Measurements from ENCODE around the gene ETS2. TPM values are rescaled to one million over a fixed set of nuclear protein-coding genes. Genes with fewer than 3 reads are reported as not detected.

ETS2 gene
- total RNA-seq, 1 donor from 2014 or later: 15.4 TPM

DNA sequence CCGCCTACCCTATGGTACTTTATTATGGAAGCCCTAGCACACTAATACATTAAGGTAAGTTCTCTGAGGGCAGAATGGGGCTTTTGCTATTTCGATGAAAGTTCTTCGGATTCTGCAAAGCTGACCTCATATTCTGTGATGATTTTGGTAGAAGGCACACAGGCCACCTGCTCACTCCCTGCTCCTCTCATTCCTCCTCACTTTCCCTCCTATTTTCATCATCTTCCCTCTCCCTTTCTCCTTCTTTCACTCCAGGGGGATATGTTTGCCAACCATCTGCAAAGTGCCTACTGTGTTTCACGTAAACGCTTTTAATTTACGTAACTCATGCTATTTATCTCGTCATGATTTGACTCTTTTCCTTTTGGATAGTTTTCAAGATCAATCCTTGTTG, 45.0 kb upstream of the ETS2 start:
- Mint-ChIP-seq H3K4me3 (no peak overlapping the region), H3K9me3 (no peaks in the 10 kb centered on the region), H3K27ac (ENCODE audit: unreplicated experiment) (no peak overlapping the region)

DNA sequence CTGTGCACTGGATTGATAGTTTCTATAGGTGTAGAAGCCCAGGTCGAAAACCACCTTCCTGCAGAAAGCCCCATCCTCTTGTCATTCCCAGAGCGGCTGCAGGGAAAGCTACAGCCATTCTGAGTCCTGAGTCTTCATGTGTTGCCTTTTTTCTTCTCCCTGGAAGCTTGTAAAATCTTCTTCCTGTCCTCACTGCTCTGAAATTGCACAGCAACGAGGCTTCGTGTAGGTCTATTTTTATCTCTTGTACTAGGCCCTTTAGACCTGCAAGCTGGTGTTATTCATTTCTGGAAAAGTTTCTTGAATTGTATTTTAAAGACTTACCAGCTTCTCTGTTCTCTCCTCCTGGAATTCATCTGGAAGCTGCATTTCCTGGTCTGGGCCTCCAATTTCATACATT, 44.2 kb upstream of the ETS2 start:
- Mint-ChIP-seq H3K36me3 (ENCODE audit: low read depth) (no peaks in the 10 kb centered on the region), H3K9me3 (peaks cover 2% of the 10 kb centered on the region), H3K27me3 (ENCODE audit: low read depth) (no peaks in the 10 kb centered on the region), H3K4me3 (no peak overlapping the region), H3K27ac (ENCODE audit: unreplicated experiment) (no peak overlapping the region), H3K4me1 (no peaks in the 10 kb centered on the region)
- TF ChIP-seq, protein P1, sequence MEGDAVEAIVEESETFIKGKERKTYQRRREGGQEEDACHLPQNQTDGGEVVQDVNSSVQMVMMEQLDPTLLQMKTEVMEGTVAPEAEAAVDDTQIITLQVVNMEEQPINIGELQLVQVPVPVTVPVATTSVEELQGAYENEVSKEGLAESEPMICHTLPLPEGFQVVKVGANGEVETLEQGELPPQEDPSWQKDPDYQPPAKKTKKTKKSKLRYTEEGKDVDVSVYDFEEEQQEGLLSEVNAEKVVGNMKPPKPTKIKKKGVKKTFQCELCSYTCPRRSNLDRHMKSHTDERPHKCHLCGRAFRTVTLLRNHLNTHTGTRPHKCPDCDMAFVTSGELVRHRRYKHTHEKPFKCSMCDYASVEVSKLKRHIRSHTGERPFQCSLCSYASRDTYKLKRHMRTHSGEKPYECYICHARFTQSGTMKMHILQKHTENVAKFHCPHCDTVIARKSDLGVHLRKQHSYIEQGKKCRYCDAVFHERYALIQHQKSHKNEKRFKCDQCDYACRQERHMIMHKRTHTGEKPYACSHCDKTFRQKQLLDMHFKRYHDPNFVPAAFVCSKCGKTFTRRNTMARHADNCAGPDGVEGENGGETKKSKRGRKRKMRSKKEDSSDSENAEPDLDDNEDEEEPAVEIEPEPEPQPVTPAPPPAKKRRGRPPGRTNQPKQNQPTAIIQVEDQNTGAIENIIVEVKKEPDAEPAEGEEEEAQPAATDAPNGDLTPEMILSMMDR (conservative IDR thresholded peaks at IDR 0.05): no peak
- no peak for DNase-seq (ENCODE audit: low read depth, low spot score)

More for the DNA sequence above, 45.0 kb upstream of the ETS2 start:
- no peak for DNase-seq (ENCODE audit: low read depth, low spot score)
- H3K4me1 Mint-ChIP-seq: no peaks in the 10 kb centered on the region
- H3K36me3 Mint-ChIP-seq (ENCODE audit: low read depth): no peaks in the 10 kb centered on the region
- TF ChIP-seq, protein P1 (conservative IDR thresholded peaks at IDR 0.05): no peak
- H3K27me3 Mint-ChIP-seq (ENCODE audit: low read depth): peaks cover 3% of the 10 kb centered on the region

DNA sequence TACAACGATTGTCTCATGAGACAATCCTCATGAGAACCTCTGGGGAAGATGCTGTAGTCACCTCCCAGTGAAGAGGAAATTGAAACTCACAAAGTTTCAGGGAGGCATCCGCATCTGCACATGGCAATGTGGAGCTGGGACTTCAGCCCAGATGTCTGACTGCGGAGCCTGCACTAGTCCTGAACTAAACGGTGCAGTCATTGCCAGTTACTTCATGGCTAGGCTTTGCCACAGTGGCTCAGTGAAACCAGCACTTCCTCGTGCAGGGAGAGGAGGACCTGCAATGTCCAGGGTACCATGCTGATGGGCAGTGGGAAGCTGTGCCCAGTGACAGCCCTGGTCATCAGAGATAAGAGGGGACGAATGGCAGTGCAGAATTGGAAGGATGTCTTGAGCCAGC, 40.7 kb upstream of the ETS2 start:
- Mint-ChIP-seq H3K27ac (ENCODE audit: unreplicated experiment) (no peak overlapping the region), H3K27me3 (ENCODE audit: low read depth) (no peaks in the 10 kb centered on the region), H3K9me3 (peaks cover 2% of the 10 kb centered on the region), H3K36me3 (ENCODE audit: low read depth) (no peaks in the 10 kb centered on the region), H3K4me1 (no peaks in the 10 kb centered on the region), H3K4me3 (no peak overlapping the region)
- TF ChIP-seq, protein P1 (conservative IDR thresholded peaks at IDR 0.05): no peak
- DNase-seq (ENCODE audit: low read depth, low spot score): no peak

DNA sequence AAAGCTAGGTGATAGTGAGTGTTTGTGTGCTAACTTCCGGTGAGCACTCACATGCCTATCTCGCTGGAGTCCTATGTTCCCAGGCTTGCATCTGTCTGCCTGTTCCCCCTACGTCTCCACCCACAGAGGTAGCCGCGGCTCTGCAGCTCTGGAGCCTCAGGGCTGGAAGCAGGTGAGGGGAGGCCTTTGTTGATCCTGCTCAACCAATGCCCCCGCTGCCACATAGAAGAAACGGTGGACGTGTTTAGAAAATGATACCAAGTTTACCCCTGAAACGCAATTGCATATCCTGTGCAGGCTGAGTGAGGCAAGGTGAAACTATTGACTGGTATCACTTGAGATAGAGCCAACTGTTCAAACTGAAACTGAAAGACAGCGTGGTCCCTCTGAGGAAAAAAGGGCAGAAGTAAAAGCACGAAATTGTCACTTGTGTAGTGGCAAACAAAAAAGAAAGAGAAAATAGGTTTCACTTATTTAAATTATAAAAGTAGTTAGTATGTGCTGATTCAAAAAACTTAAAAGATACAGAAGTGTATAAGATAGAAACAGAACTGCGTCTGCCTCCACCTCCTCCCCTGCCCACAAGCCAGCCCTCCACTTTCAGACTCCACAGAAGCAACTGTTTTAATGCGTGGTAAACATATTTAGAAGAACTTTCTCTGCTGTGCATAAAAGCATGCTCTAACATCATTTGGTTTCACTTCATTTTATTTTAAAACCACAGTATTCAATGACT, 38.6 kb upstream of the ETS2 start:
- TF ChIP-seq, protein P1 (conservative IDR thresholded peaks at IDR 0.05): no peak
- Mint-ChIP-seq H3K27me3 (ENCODE audit: low read depth) (no peaks in the 10 kb centered on the region), H3K36me3 (ENCODE audit: low read depth) (no peaks in the 10 kb centered on the region), H3K9me3 (peaks cover 2% of the 10 kb centered on the region), H3K4me3 (no peak overlapping the region), H3K27ac (ENCODE audit: unreplicated experiment) (no peak overlapping the region), H3K4me1 (no peaks in the 10 kb centered on the region)
- DNase-seq (ENCODE audit: low read depth, low spot score): no peak

DNA sequence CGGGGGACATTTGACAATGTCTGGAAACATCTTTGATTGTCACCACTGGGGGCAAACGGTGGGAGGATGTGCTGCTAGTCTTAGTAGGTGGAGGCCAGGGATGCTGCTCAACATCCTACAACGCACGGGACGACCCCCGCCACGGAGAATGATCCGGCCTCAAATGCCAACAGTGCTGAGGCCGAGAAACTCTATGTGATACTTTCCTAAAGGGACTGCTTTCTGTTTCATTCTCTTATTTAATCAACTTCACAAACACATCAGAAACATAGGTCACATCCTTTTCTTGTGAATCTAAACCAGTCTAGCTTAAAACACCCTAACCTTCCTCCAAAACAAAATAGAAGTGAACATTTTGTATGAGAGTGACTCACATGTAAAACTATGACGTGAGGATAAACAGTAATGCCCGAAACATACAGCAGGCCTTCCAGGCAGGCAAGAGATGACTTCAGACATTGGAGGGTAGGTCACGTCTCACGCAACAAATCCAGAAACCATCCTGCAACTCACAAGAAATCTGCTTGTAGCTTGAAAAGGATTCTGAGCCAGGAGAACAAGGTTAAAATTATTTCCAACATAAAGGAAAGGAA, 37.2 kb upstream of the ETS2 start:
- H3K27ac Mint-ChIP-seq (ENCODE audit: unreplicated experiment): no peak overlapping the region
- TF ChIP-seq, protein P1 (conservative IDR thresholded peaks at IDR 0.05): no peak
- H3K4me1 Mint-ChIP-seq: no peaks in the 10 kb centered on the region
- peaks cover 2% of the 10 kb centered on the region for H3K9me3 Mint-ChIP-seq
- no peaks in the 10 kb centered on the region for H3K27me3 Mint-ChIP-seq (ENCODE audit: low read depth)
- H3K4me3 Mint-ChIP-seq: no peak overlapping the region
- DNase-seq (ENCODE audit: low read depth, low spot score): no peak
- H3K36me3 Mint-ChIP-seq (ENCODE audit: low read depth): no peaks in the 10 kb centered on the region

All from neural crest cell (in vitro differentiated cells).